Large intestine (tissue), 3 donors: ENCODE data around the gene MTREX. TPM values are rescaled to one million over a fixed set of nuclear protein-coding genes. Genes with fewer than 3 reads are reported as not detected.

Experiments
- DNase-seq, 2 donors: peaks; one replicate each; pipeline versions ENCODE4 v3.0.0 to v3.0.0-alpha.2; 2013
- H3K27ac ChIP-seq: one replicate; pipeline ENCODE4 v1.5.1; 2013; ENCODE audit warnings: low read length
- H3K27me3 ChIP-seq: 2 replicates; pipeline ENCODE4 v1.6.1; 2013; ENCODE audit warnings: low read length; ENCODE audit not compliant: control insufficient read depth, insufficient read depth
- H3K36me3 ChIP-seq: 2 replicates; pipeline ENCODE4 v1.6.1; 2013; ENCODE audit warnings: low read length; ENCODE audit not compliant: control insufficient read depth, insufficient read depth
- H3K4me1 ChIP-seq: one replicate; pipeline ENCODE4 v1.6.1; 2013; ENCODE audit warnings: low read length; ENCODE audit not compliant: control insufficient read depth, insufficient read depth
- H3K4me3 ChIP-seq: one replicate; pipeline ENCODE4 v1.5.1; 2013; ENCODE audit warnings: low read length
- H3K9me3 ChIP-seq: one replicate; pipeline ENCODE4 v1.6.1; 2013; ENCODE audit warnings: mild to moderate bottlenecking, low read depth, low read length, moderate library complexity; ENCODE audit not compliant: control insufficient read depth
- WGBS: methylation state at CpG from one replicate; pipeline ENCODE4 v1.1.5; 2013; ENCODE audit warnings: low lambda C conversion rate; ENCODE audit not compliant: insufficient coverage; 5-methylcytosine and 5-hydroxymethylcytosine counted together
- polyA plus RNA-seq: library from polyadenylated mRNA; unstranded; fragments of 120-200 nt; gene quantifications from one replicate; pipeline ENCODE4 v1.2.1, GENCODE V29; 2013

MTREX gene
- polyA plus RNA-seq, 1 donor = 64.7 TPM

GRCh38 chr5:55343609-55344008 is 35.8 kb downstream of the MTREX start:
- Histone ChIP-seq H3K27ac (no peak overlapping the region), H3K4me3 (no peak overlapping the region), H3K36me3 (peaks cover 45% of the 10 kb centered on the region), H3K4me1 (no peaks in the 10 kb centered on the region), H3K27me3 (no peaks in the 10 kb centered on the region), H3K9me3 (no peaks in the 10 kb centered on the region)
- 83% methylated on average over 1 of the region's 1 CpG for WGBS
- DNase-seq = no peak

DNA sequence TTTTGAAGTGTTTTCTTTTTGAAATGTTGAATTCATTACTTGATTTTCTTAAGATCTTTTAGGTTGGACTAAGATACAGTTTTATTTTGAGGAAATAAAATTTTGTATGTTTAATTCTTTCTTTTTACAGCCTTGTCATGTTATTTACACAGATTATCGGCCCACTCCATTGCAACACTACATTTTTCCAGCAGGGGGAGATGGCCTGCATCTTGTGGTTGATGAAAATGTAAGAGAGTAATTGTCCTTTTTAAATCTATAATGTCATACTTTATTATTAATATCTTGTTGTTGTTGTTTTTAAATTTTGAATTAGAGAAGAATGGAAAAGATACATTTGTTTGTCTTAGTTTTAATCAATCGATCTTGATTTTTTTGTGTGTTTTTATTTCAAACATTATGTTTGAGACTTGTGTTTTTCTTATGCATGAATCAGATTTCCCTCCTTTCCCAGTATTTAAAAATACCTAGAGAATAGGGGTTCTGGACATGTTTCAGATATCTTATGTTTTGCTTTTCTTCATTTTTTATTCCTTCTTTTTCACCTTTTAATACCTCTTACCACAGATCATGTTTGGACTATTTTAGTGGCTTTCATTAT is 36.7 kb downstream of the MTREX start:
- 100% methylated on average over 1 of the region's 2 CpGs for WGBS
- Histone ChIP-seq H3K27me3 (no peaks in the 10 kb centered on the region), H3K4me1 (no peaks in the 10 kb centered on the region), H3K9me3 (no peaks in the 10 kb centered on the region), H3K4me3 (no peak overlapping the region), H3K27ac (no peak overlapping the region), H3K36me3 (peaks cover 47% of the 10 kb centered on the region)
- DNase-seq = peak; percentile 18 to 42

DNA sequence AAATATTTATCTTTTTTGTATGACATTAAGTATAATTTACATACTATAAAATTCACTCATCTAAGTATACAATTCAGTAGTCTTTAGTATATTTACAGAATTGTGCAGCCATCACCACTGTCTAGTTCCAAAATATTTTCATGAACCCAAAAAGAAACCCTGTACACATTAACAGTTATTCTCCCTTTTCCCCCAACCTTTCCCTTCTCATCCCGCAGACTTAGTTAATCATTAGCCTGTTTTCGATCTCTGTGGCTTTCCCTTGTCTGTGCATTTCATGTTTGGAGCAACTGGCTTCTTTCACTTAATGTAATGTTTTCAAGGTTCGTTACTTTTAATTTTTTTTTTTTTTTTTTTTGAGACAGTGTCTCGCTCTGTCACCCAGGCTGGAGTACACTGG is 37.5 kb downstream of the MTREX start:
- DNase-seq = no peak
- Histone ChIP-seq H3K4me1 (peaks cover 2% of the 10 kb centered on the region), H3K27ac (no peak overlapping the region), H3K9me3 (no peaks in the 10 kb centered on the region), H3K36me3 (peaks cover 50% of the 10 kb centered on the region), H3K27me3 (no peaks in the 10 kb centered on the region), H3K4me3 (no peak overlapping the region)
- 34% methylated on average over 3 of the region's 4 CpGs for WGBS

DNA sequence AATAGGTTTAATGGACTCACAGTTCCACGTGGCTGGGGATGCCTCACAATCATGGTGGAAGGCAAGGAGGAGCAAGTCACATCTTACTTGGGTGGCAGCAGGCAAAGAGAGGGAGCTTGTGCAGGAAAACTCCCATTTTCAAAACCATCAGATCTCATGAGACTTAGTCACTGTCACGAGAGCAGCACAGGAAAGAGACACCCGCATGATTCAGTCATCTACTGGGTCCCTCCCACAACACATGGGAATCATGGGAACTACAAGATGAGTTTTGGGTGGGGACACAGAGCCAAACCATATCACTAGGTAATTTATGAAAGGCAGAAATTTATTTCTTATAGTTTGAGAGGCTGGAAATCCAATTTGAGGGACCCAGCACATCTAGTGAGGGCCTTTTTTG is 40.0 kb downstream of the MTREX start:
- Histone ChIP-seq H3K27ac (no peak overlapping the region), H3K9me3 (no peaks in the 10 kb centered on the region), H3K4me3 (no peak overlapping the region), H3K27me3 (no peaks in the 10 kb centered on the region), H3K4me1 (peaks cover 2% of the 10 kb centered on the region), H3K36me3 (peaks cover 49% of the 10 kb centered on the region)
- DNase-seq = no peak
- no CpG with 5 or more reads among the region's 3 CpGs for WGBS

DNA sequence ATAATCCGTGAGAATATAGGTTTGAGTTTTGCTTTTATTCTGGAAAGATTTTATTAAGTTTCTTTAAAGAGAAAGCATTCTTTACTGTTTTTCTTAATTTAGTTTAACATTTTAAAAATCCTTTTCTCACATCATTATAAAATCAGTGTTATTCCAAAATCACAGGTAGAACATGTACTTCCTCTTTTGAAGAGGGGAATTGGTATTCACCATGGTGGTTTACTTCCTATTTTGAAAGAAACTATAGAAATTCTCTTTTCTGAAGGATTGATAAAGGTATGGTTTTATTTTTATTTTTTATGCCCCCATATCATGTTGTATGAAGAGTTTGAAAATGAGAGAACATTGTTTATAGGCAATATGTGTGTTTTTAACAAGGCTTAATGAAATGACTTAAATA is 43.0 kb downstream of the MTREX start:
- Histone ChIP-seq H3K27me3 (no peaks in the 10 kb centered on the region), H3K9me3 (no peaks in the 10 kb centered on the region), H3K27ac (no peak overlapping the region), H3K4me1 (peaks cover 2% of the 10 kb centered on the region), H3K36me3 (peaks cover 61% of the 10 kb centered on the region), H3K4me3 (no peak overlapping the region)
- WGBS = 100% methylated on average over 1 of the region's 1 CpG
- DNase-seq = no peak

- WGBS = no CpG with 5 or more reads among the region's 4 CpGs
- no peak for DNase-seq
- no peaks in the 10 kb centered on the region for H3K27me3 ChIP-seq
- H3K36me3 ChIP-seq = peaks cover 54% of the 10 kb centered on the region
- H3K4me3 ChIP-seq = no peak overlapping the region
- H3K9me3 ChIP-seq = no peaks in the 10 kb centered on the region
- no peaks in the 10 kb centered on the region for H3K4me1 ChIP-seq
- no peak overlapping the region for H3K27ac ChIP-seq
These were observed 49.1 kb downstream of the MTREX start for GRCh38 chr5:55356896-55357295.

DNA sequence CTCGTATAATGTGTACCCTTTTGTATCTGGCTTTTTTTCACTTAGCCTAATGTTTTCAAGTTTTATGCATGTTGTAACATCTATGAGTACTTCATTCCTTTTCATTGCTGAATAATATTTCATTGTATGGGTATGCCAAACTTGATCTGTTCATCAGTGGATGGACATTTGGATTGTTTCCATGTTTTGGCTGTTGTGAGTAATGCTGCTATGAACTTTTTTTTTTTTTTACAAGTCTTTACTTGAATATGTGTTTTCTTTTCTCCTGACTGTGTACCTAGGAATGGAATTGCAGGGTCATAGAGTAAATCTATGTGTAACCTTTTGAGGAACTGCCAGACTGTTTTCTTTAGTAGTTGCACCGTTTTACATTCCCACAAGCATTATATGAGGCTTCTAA is 52.4 kb downstream of the MTREX start:
- Histone ChIP-seq H3K27me3 (no peaks in the 10 kb centered on the region), H3K9me3 (no peaks in the 10 kb centered on the region), H3K27ac (no peak overlapping the region), H3K36me3 (peaks cover 35% of the 10 kb centered on the region), H3K4me3 (no peak overlapping the region), H3K4me1 (no peaks in the 10 kb centered on the region)
- DNase-seq = no peak
- WGBS = 94% methylated on average over 2 of the region's 2 CpGs

GRCh38 chr5:55363856-55364255 is 56.1 kb downstream of the MTREX start:
- DNase-seq = no peak
- no peak overlapping the region for H3K4me3 ChIP-seq
- peaks cover 27% of the 10 kb centered on the region for H3K36me3 ChIP-seq
- H3K27me3 ChIP-seq = no peaks in the 10 kb centered on the region
- no peaks in the 10 kb centered on the region for H3K4me1 ChIP-seq
- WGBS = 67% methylated on average over 1 of the region's 3 CpGs
- no peak overlapping the region for H3K27ac ChIP-seq
- H3K9me3 ChIP-seq = no peaks in the 10 kb centered on the region

- peaks cover 26% of the 10 kb centered on the region for H3K36me3 ChIP-seq
- no peak overlapping the region for H3K27ac ChIP-seq
- H3K4me3 ChIP-seq = no peak overlapping the region
- no peaks in the 10 kb centered on the region for H3K9me3 ChIP-seq
- no peaks in the 10 kb centered on the region for H3K4me1 ChIP-seq
- WGBS = 48% methylated on average over 3 of the region's 4 CpGs
- no peaks in the 10 kb centered on the region for H3K27me3 ChIP-seq
- no peak for DNase-seq
These were observed 56.8 kb downstream of the MTREX start for GRCh38 chr5:55364537-55365055.

DNA sequence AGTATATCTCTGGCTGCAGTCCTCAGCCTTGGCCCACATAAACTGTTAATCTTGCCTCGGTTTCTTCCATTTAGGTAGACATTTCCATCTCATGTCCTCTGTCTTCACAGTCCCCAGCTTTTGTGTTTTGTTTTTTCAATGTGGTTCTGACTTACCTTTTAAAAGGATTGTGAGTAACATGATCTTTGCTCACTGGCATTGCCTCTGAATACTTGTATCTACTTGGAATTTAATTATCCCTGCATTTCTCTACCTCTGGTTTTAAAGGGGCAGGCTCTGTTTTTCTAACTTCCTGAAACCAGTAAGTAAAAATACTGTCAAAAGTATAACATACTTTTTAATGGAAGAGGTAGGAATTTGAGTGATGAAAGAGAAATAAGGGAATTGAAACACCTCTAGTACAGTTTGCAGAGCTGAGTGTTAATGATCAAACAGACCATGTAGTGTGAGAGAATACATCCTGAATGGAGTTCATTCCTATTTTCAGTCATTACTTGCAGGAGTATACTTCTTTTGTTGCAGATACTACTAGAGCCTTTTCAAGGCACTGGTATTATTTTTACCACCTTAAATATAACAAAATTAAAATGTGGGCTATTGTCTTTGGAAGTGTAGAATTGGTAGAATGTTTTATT is 62.6 kb downstream of the MTREX start:
- Histone ChIP-seq H3K27ac (no peak overlapping the region), H3K36me3 (peaks cover 39% of the 10 kb centered on the region)
- DNase-seq = peak in 1 of 2 donors; percentile 8

DNA sequence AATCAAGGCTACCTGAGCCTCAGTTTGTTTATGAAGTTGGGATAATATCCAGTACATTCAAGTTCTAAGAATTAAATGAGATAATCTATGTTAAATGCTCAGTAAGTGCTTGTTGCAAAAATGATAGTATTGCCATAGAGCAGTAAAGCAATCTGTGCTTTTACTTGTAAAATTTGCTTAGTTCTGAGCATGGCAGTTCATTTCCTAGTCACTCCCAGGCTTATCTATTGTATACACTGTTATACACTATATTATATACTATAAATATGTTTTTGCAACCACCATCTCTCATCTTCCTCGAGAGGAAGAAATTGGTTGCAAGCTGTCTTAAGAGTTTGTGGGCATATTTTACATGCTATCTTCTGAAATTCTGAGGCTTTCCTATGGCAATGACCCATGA is 63.4 kb downstream of the MTREX start:
- Histone ChIP-seq H3K36me3 (peaks cover 41% of the 10 kb centered on the region), H3K27ac (no peak overlapping the region), H3K9me3 (peaks cover 3% of the 10 kb centered on the region), H3K4me3 (no peak overlapping the region), H3K4me1 (no peaks in the 10 kb centered on the region), H3K27me3 (no peaks in the 10 kb centered on the region)
- WGBS = no CpG with 5 or more reads among the region's 1 CpG
- DNase-seq = no peak

More for the DNA sequence above, 62.6 kb downstream of the MTREX start:
- Histone ChIP-seq H3K27me3 (no peaks in the 10 kb centered on the region), H3K9me3 (peaks cover 3% of the 10 kb centered on the region), H3K4me3 (no peak overlapping the region), H3K4me1 (no peaks in the 10 kb centered on the region)
- no CpG with 5 or more reads among the region's 1 CpG for WGBS
